NB4 (cell line): ENCODE measurements around the gene GYPE.
"Not testable (repeated sequence)": the region's sequence is repeated elsewhere in the genome, so short reads cannot be mapped to it uniquely, and the experiment has no call there.

ENCODE experiments used
- MYC ChIP-seq: IDR thresholded peaks from 2 replicates; pipeline ENCODE4 v1.6.1; 2011; ENCODE audit warnings: low read depth, low read length
- POLR2A ChIP-seq: IDR thresholded peaks from 2 replicates; pipeline ENCODE4 v1.6.1; 2011; ENCODE audit warnings: mild to moderate bottlenecking; ENCODE audit not compliant: insufficient read length; ENCODE audit errors: extremely low read depth
- TF ChIP-seq, protein P1 (sequence below): IDR thresholded peaks from one replicate; pipeline ENCODE4 v1.5.1; 2012; ENCODE audit warnings: low read depth, low read length

DNA sequence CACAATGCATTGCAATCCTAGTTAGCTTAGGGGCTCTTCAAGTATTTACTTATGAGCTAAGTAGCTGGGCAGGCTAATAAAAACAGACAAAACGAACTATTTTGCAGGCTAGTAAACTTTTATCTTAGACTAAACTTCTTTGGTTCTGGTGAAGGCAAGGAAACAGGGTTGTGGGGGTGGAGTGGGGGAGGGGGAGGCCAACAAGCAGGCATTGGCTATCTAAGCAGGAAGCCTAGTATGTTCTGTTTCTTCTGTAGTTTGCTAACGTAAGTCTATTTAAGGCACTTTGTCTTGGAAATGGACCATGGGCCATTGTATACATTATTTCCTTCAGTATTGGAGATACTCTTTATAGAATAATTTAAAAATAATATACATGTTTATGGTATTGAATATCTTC is 35.3 kb upstream of the GYPE start:
- TF ChIP-seq MYC, POLR2A: not testable (repeated sequence)
- TF ChIP-seq, protein P1, sequence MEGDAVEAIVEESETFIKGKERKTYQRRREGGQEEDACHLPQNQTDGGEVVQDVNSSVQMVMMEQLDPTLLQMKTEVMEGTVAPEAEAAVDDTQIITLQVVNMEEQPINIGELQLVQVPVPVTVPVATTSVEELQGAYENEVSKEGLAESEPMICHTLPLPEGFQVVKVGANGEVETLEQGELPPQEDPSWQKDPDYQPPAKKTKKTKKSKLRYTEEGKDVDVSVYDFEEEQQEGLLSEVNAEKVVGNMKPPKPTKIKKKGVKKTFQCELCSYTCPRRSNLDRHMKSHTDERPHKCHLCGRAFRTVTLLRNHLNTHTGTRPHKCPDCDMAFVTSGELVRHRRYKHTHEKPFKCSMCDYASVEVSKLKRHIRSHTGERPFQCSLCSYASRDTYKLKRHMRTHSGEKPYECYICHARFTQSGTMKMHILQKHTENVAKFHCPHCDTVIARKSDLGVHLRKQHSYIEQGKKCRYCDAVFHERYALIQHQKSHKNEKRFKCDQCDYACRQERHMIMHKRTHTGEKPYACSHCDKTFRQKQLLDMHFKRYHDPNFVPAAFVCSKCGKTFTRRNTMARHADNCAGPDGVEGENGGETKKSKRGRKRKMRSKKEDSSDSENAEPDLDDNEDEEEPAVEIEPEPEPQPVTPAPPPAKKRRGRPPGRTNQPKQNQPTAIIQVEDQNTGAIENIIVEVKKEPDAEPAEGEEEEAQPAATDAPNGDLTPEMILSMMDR = not testable (repeated sequence)
